Uterus (tissue), 4 donors: ENCODE measurements around the gene F2RL1. TPM values are rescaled to one million over a fixed set of nuclear protein-coding genes. Genes with fewer than 3 reads are reported as not detected.

Experiments
- DNase-seq, 2 donors: peaks; one replicate each; pipeline ENCODE4 v3.0.0-alpha.2; 2019 to 2020
- H3K27ac ChIP-seq, 2 donors: fragments of 200-600 bp; sonication (generic); 1 replicate in 1 of 2; 2 replicates in 1 of 2; pipeline ENCODE4 v1.5.1; 2016 to 2018
- H3K27me3 ChIP-seq, 2 donors: fragments of 200-600 bp; sonication (generic); one replicate each; pipeline ENCODE4 v1.5.1; 2018 to 2019; ENCODE audit warnings: control low read depth in 1 of 2
- H3K36me3 ChIP-seq, 2 donors: fragments of 200-600 bp; sonication (generic); one replicate each; pipeline ENCODE4 v1.5.1; 2019; ENCODE audit warnings: control low read depth in 1 of 2
- H3K4me1 ChIP-seq, 2 donors: fragments of 200-600 bp; sonication (generic); one replicate each; pipeline ENCODE4 v1.5.1; 2018 to 2019; ENCODE audit warnings: control low read depth in 1 of 2
- H3K4me3 ChIP-seq, 2 donors: fragments of 200-600 bp; sonication (generic); 1 replicate in 1 of 2; 2 replicates in 1 of 2; pipeline ENCODE4 v1.5.1; 2018 to 2019; ENCODE audit warnings: mild to moderate bottlenecking in 1 of 2
- H3K9me3 ChIP-seq, 2 donors: fragments of 200-600 bp; sonication (generic); one replicate each; pipeline ENCODE4 v1.5.1; 2019; ENCODE audit warnings: control low read depth in 1 of 2
- POLR2A ChIP-seq, 2 donors: fragments of 450-650 bp; IDR thresholded peaks; one replicate each; pipeline ENCODE4 v1.6.1; 2016; ENCODE audit warnings: antibody characterized with exemption in 2 of 2, mild to moderate bottlenecking in 1 of 2, moderate library complexity in 1 of 2
- intact Hi-C: fragments of 100-400 bp; cut with DNase I; formaldehyde crosslinking; loops from one replicate; pipeline ENCODE4 v1.15.1; 2023; ENCODE audit warnings: low total_unique reads
- small RNA-seq: library from RNA; depleted of rRNA; stranded (forward); fragments of <200 nt; gene quantifications from one replicate; pipeline ENCODE3, GENCODE V24; 2016
- total RNA-seq, 4 donors: library from RNA; depleted of rRNA in 3 of 4; stranded (reverse); fragments of >200 nt in 3 of 4; gene quantifications; one replicate each; pipeline versions ENCODE4 v1.1.0 to v1.2.4, GENCODE V29; 2014 to 2023
- TF ChIP-seq, protein P1 (sequence below), 4 experiments: fragments of 200-600 bp in 2 of 4; fragments of 450-650 bp in 2 of 4; sonication (generic) in 2 of 4; IDR thresholded peaks; one replicate each; pipeline ENCODE4 v1.5.1; 2016 to 2019; ENCODE audit warnings: antibody characterized with exemption in 4 of 4, mild to moderate bottlenecking in 2 of 4, moderate library complexity in 1 of 4
- donor health status: DM: yes; HTN: yes; CAD: no.

Gene F2RL1
- total RNA-seq, 4 donors from 2014 or later, result 0.24 to 3.3 (median 2.1) TPM; not detected in 1

DNA sequence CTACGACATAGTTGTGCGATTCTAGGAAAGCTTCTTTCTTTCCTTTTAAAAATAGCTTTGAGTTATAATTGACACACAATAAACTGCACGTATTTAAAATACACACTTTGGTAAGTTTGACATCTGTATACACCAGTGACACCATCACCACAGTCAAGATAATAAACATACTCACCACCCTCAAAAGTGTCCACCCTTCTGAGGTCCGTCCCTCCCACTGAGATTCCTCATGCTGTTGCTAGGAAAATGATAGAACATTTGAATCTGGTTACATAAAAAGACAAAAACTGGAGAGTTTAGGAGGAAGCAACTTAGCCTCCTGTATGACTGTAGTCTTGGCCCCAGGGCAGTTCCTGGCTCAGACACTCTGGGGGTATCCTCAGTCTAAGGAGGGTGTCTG lies 48.2 kb downstream of the F2RL1 start:
- H3K9me3 ChIP-seq, result no peaks in the 10 kb centered on the region
- no peaks in the 10 kb centered on the region for H3K27me3 ChIP-seq
- intact Hi-C loops, result no loop called here

DNA sequence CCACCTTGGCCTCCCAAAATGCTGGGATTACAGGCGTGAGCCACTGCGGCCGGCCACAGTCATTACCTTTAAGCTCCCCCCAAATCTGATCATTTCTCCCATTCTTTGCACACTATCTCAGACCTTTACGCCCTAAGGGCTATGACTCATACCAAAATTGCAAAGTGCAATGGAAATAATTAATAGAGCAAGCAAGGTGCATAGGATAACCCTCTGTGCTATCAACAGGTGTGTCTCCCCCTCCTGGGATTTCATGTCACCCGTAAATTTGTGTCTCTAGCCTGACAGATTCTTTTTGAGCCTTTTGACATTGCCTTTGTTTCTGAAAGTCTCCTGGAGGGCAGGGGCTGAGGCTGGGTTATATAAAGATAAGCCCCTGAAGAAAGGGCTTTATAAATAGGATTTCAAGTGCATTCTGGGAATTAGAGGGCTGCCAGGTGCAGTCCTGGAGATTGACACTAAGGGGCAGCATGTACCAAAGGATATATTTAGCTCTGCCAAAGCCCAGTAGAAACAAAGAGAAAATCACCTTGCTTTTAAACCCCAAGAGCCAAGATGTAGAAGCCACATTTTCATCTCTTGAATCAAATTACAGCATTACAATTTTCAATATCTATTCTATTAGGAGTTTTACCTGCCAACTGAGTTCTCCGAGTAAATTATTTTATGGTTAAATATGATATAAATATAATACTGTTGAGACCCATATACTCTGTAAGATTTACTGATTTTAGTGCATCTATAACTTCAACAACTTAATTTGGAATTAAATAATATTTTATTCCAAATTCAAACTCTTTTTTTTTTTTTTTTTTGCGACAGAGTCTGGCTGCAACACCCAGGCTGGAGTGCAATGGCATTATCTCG lies 49.2 kb downstream of the F2RL1 start:
- H3K27me3 ChIP-seq, result no peaks in the 10 kb centered on the region
- H3K9me3 ChIP-seq, result no peaks in the 10 kb centered on the region
- intact Hi-C loops, result no loop called here
- H3K36me3 ChIP-seq, result no peaks in the 10 kb centered on the region
- no peak overlapping the region for H3K27ac ChIP-seq
- H3K4me3 ChIP-seq, result no peak overlapping the region
- TF ChIP-seq, protein P1, sequence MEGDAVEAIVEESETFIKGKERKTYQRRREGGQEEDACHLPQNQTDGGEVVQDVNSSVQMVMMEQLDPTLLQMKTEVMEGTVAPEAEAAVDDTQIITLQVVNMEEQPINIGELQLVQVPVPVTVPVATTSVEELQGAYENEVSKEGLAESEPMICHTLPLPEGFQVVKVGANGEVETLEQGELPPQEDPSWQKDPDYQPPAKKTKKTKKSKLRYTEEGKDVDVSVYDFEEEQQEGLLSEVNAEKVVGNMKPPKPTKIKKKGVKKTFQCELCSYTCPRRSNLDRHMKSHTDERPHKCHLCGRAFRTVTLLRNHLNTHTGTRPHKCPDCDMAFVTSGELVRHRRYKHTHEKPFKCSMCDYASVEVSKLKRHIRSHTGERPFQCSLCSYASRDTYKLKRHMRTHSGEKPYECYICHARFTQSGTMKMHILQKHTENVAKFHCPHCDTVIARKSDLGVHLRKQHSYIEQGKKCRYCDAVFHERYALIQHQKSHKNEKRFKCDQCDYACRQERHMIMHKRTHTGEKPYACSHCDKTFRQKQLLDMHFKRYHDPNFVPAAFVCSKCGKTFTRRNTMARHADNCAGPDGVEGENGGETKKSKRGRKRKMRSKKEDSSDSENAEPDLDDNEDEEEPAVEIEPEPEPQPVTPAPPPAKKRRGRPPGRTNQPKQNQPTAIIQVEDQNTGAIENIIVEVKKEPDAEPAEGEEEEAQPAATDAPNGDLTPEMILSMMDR (IDR thresholded peaks at IDR 0.05), result peak; percentile 38 to 61 (median 59)
- no peak for TF ChIP-seq POLR2A (IDR thresholded peaks at IDR 0.05)
- DNase-seq, result peak; percentile 20 to 28
- H3K4me1 ChIP-seq, result no peaks in the 10 kb centered on the region

More for the DNA sequence above, 48.2 kb downstream of the F2RL1 start:
- Histone ChIP-seq H3K4me3 (no peak overlapping the region), H3K27ac (no peak overlapping the region), H3K4me1 (no peaks in the 10 kb centered on the region), H3K36me3 (no peaks in the 10 kb centered on the region)
- TF ChIP-seq, protein P1 (IDR thresholded peaks at IDR 0.05), result no peak
- no peak for TF ChIP-seq POLR2A (IDR thresholded peaks at IDR 0.05)
- DNase-seq, result no peak

DNA sequence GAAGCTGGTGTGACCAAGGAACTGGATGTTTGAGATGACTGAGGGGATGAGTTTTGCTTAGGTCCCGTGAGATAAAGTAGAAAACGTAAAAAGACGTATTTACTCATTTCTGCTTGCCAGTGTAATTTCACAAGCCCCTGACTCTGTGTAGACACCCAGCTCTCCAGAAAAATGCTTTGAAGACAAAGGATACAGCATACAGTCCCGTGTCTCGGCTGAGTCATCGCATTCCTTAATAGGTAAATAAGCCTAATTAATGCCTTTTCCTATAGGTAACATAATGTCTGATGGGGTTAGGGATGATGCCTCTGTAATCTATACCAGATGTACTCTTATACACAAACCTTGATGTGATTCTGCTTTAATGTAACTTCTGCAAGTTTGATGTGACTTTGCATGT lies 51.2 kb downstream of the F2RL1 start:
- TF ChIP-seq POLR2A (IDR thresholded peaks at IDR 0.05), result no peak
- TF ChIP-seq, protein P1 (IDR thresholded peaks at IDR 0.05), result no peak
- no peaks in the 10 kb centered on the region for H3K36me3 ChIP-seq
- no peak overlapping the region for H3K27ac ChIP-seq
- no peaks in the 10 kb centered on the region for H3K9me3 ChIP-seq
- no peaks in the 10 kb centered on the region for H3K4me1 ChIP-seq
- no peak for DNase-seq
- H3K4me3 ChIP-seq, result no peak overlapping the region
- intact Hi-C loops, result no loop called here
- H3K27me3 ChIP-seq, result no peaks in the 10 kb centered on the region

DNA sequence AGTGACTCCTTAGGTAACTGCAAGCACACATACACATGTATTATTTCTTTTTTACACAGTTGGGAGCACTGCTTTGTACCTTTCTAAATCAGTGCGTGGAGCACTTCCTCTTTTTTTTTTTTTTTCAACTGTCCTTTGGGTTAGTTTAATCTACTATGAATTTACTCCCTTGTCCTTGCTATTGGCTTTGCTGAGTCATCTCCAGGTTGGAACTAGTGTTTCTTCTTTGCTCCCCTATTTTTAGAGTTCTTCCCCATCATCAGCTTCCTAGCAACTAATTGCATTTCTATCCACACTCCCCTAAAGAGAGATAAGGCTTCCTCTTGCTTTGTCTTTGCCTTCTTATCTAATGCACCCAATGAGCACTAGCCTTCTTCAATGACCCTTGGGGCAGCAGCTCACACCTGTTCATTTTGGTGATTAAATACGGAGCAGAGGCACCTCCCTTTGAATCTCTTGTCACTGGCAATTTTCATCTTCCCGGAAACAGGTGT lies 55.3 kb downstream of the F2RL1 start:
- H3K27me3 ChIP-seq, result no peaks in the 10 kb centered on the region
- no peaks in the 10 kb centered on the region for H3K36me3 ChIP-seq
- TF ChIP-seq POLR2A (IDR thresholded peaks at IDR 0.05), result no peak
- no peak for DNase-seq
- intact Hi-C loops, result no loop called here
- H3K4me3 ChIP-seq, result no peak overlapping the region
- H3K9me3 ChIP-seq, result no peaks in the 10 kb centered on the region
- no peaks in the 10 kb centered on the region for H3K4me1 ChIP-seq
- no peak overlapping the region for H3K27ac ChIP-seq

Small RNAs within 50 kb of the gene (small RNA-seq; reads per million reads assigned to genes)
- gene RN7SL208P, result not detected

Other genes with a start within 250 kb of the F2RL1 start
- gene F2RL2, start 195.6 kb upstream of the F2RL1 start, total RNA-seq, result 1 to 10 TPM in 3 of 4 donors, under 1 TPM in 1; 0.26 to 1.5 (median 1.2) TPM
- gene F2R, start 102.9 kb upstream of the F2RL1 start, total RNA-seq, result 10 to 100 TPM in 3 of 4 donors, 1 to 10 TPM in 1; 9.4 to 38.7 (median 16.7) TPM
- gene S100Z, start 31.0 kb downstream of the F2RL1 start, total RNA-seq, result under 1 TPM in 1 of 4 donors, not detected in 3; 0.35 TPM
- 1 to 10 TPM in 3 of 4 donors, not detected in 1; 1.3 to 8.1 (median 7.0) TPM for gene CRHBP, start 134.0 kb downstream of the F2RL1 start, total RNA-seq
- 10 to 100 TPM; 10.6 to 44.7 (median 23.2) TPM for gene AGGF1, start 211.4 kb downstream of the F2RL1 start, total RNA-seq